DOHH2 (cell line): ENCODE measurements around the gene CHCHD3.

ENCODE experiments used
- CTCF ChIP-seq: fragments of 200-600 bp; sonication (generic); IDR thresholded peaks from one replicate; pipeline ENCODE4 v1.5.1; 2014; ENCODE audit warnings: antibody characterized with exemption, mild to moderate bottlenecking, low read depth, low read length; ENCODE audit not compliant: poor library complexity, severe bottlenecking
- EZH2phosphoT487 ChIP-seq: fragments of 200-600 bp; sonication (generic); IDR thresholded peaks from 2 replicates; pipeline ENCODE4 v1.6.1; 2017; ENCODE audit warnings: borderline replicate concordance, mild to moderate bottlenecking, antibody characterized with exemption, low read length, moderate library complexity, mixed read lengths

GRCh38 chr7:132882714-132883428 is 199.0 kb downstream of the CHCHD3 start:
- TF ChIP-seq CTCF (no peak), EZH2phosphoT487 (no peak)
